B cell (primary cell): Measurements from ENCODE around the gene CES3. TPM values are rescaled to one million over a fixed set of nuclear protein-coding genes. Genes with fewer than 3 reads are reported as not detected.

ENCODE experiments used
- ATAC-seq: fragments of 200-7000 bp; cut with Tn5 transposase; one replicate; pipeline ENCODE4 v1.10.0; 2021; ENCODE audit warnings: low read depth, mild to moderate bottlenecking, moderate number of reproducible peaks, moderate library complexity
- CTCF ChIA-PET: fragments of 350-600 bp; sonication (Branson Sonifier 250); formaldehyde crosslinking; loops from one replicate; lab custom pipeline; 2021; ENCODE audit warnings: antibody characterized with exemption, inconsistent platforms; lab: Charles Lee
- POLR2A ChIA-PET: fragments of 350-600 bp; sonication (Branson Sonifier 250); formaldehyde crosslinking; loops from one replicate; lab custom pipeline; 2021; ENCODE audit warnings: antibody characterized with exemption; lab: Charles Lee
- DNase-seq: peaks from one replicate; pipeline ENCODE4 v3.0.0; 2013
- H2AFZ ChIP-seq: 2 replicates; pipeline ENCODE4 v1.6.1; 2012; ENCODE audit warnings: mild to moderate bottlenecking, low read depth, low read length; ENCODE audit not compliant: insufficient read depth, poor library complexity, severe bottlenecking
- H3K27ac ChIP-seq, 2 donors: 1 replicate in 1 of 2; 2 replicates in 1 of 2; pipeline ENCODE4 v1.5.1; 2012 to 2013; ENCODE audit warnings: low read length in 2 of 2, mild to moderate bottlenecking in 2 of 2, moderate library complexity in 1 of 2
- H3K27me3 ChIP-seq, 4 experiments: fragments of 200-600 bp in 1 of 4; sonication (generic) in 1 of 4; replicated peaks in 1 of 4; 1 replicate in 2 of 4; 2 replicates in 2 of 4; pipeline versions ENCODE4 v1.6.1 to v1.7.0; 2013 to 2016; ENCODE audit warnings: low read length in 3 of 4, mild to moderate bottlenecking in 2 of 4, mixed read lengths in 1 of 4, moderate library complexity in 1 of 4; ENCODE audit not compliant: insufficient read depth in 4 of 4, control insufficient read depth in 3 of 4; ENCODE audit errors: control extremely low read depth in 1 of 4
- H3K36me3 ChIP-seq, 2 experiments: replicated peaks in 1 of 2; 1 replicate in 1 of 2; 2 replicates in 1 of 2; pipeline versions ENCODE4 v1.6.1 to v1.7.1; 2013; ENCODE audit warnings: low read length in 1 of 2; ENCODE audit not compliant: insufficient read depth in 2 of 2, control insufficient read depth in 1 of 2; ENCODE audit errors: control extremely low read depth in 1 of 2, extremely low read depth in 1 of 2
- H3K4me1 ChIP-seq, 2 donors: fragments of 200-600 bp in 1 of 2; sonication (generic) in 1 of 2; 1 replicate in 1 of 2; 2 replicates in 1 of 2; pipeline versions ENCODE4 v1.5.1 to v1.6.1; 2013 to 2017; ENCODE audit warnings: low read length in 2 of 2; ENCODE audit not compliant: control insufficient read depth in 2 of 2, insufficient read depth in 2 of 2
- H3K4me2 ChIP-seq: replicated peaks from 2 replicates; pipeline ENCODE3; 2012; ENCODE audit warnings: mild to moderate bottlenecking, low read depth, low read length; ENCODE audit not compliant: poor library complexity, severe bottlenecking
- H3K4me3 ChIP-seq, 5 experiments: fragments of 200-600 bp in 1 of 5; sonication (generic) in 1 of 5; 1 replicate in 3 of 5; 2 replicates in 2 of 5; pipeline versions ENCODE4 v1.5.1 to v1.7.0; 2011 to 2016; ENCODE audit warnings: low read length in 4 of 5, mild to moderate bottlenecking in 4 of 5, low read depth in 2 of 5, control low read depth in 1 of 5, moderate library complexity in 1 of 5; ENCODE audit not compliant: insufficient read depth in 1 of 5; ENCODE audit errors: control extremely low read depth in 1 of 5, extremely low read depth in 1 of 5
- H3K79me2 ChIP-seq: fragments of 200-600 bp; sonication (generic); one replicate; pipeline ENCODE4 v1.6.0; 2016; ENCODE audit warnings: low read length; ENCODE audit not compliant: control insufficient read depth, insufficient read depth
- H3K9ac ChIP-seq: fragments of 200-600 bp; sonication (generic); 2 replicates; pipeline ENCODE4 v1.6.1; 2017; ENCODE audit warnings: mild to moderate bottlenecking, low read length, moderate library complexity
- H3K9me3 ChIP-seq, 3 donors: one replicate each; pipeline versions ENCODE4 v1.6.1 to v1.7.1; 2013; ENCODE audit warnings: low read length in 2 of 3; ENCODE audit not compliant: control insufficient read depth in 2 of 3, insufficient read depth in 1 of 3; ENCODE audit errors: control extremely low read depth in 1 of 3
- H4K20me1 ChIP-seq: 2 replicates; pipeline ENCODE4 v1.6.0; 2012; ENCODE audit warnings: mild to moderate bottlenecking, low read length; ENCODE audit not compliant: insufficient read depth, control insufficient read depth, poor library complexity, severe bottlenecking
- H3K27ac Mint-ChIP-seq: one replicate; pipeline ENCODE4 v1.8.0; 2021; ENCODE audit warnings: mixed read lengths
- H3K27me3 Mint-ChIP-seq: one replicate; pipeline ENCODE4 v1.8.0; 2021; ENCODE audit warnings: mixed read lengths
- H3K4me1 Mint-ChIP-seq: one replicate; pipeline ENCODE4 v1.8.0; 2021; ENCODE audit warnings: mixed read lengths
- H3K4me3 Mint-ChIP-seq: one replicate; pipeline ENCODE4 v1.8.0; 2021; ENCODE audit warnings: mixed read lengths
- H3K9me3 Mint-ChIP-seq: one replicate; pipeline ENCODE4 v1.8.0; 2022; ENCODE audit warnings: mixed read lengths; ENCODE audit not compliant: insufficient read depth
- EZH2 ChIP-seq: IDR thresholded peaks from 2 replicates; pipeline ENCODE4 v1.6.1; 2012; ENCODE audit warnings: borderline replicate concordance, low read depth, mild to moderate bottlenecking, moderate library complexity, low read length; ENCODE audit not compliant: insufficient read depth, poor library complexity, severe bottlenecking
- WGBS: methylation state at CpG from one replicate; pipeline ENCODE4 v1.1.5; 2013; ENCODE audit warnings: missing lambda C conversion rate; ENCODE audit not compliant: insufficient coverage; 5-methylcytosine and 5-hydroxymethylcytosine counted together
- intact Hi-C: fragments of 100-400 bp; cut with micrococcal nuclease; formaldehyde crosslinking; loops from one replicate; pipeline ENCODE4 v1.10.0; 2022
- polyA plus RNA-seq: library from polyadenylated mRNA; depleted of rRNA; stranded (reverse); fragments of >200 nt; gene quantifications from 2 replicates; pipeline ENCODE4 v1.2.3, GENCODE V29; 2012
- total RNA-seq, 2 donors: library from RNA; stranded (reverse); fragments of 120-200 nt in 1 of 2; gene quantifications; 1 replicate in 1 of 2; 2 replicates in 1 of 2; pipeline versions ENCODE4 v1.2.3 to v1.2.4, GENCODE V29; 2013 to 2022
- TF ChIP-seq, protein P1 (sequence below): fragments of 200-600 bp; IDR thresholded peaks from one replicate; pipeline ENCODE4 v1.8.0; 2022; ENCODE audit warnings: antibody characterized with exemption, mild to moderate bottlenecking

Gene CES3
- total and polyA plus RNA-seq, 2 donors (not counting 1 experiment from before 2014, with no cell fraction given) = 0.25 to 0.42 TPM

DNA sequence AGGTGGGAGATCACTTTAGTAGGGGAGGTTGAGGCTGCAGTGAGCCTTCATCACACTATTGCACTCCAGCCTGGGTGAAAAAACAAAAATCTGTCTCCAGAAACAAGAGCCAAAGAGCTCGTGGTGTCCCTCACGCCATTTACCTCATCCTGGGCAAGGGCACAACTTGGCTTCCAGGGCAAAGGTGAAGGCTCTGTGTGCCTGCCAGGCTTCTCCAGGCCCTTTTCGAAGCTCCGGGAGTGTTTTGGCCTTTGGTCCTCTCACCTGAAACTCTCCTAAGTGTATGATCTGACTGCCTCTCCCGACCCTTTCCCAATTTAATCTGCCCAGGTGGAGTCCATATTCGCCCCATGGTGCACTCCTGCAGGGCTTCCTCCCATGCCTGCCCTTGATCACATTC, 11.6 kb upstream of the CES3 start:
- 87% methylated on average over 6 of the region's 6 CpGs for WGBS
- H3K4me2 ChIP-seq = no peak overlapping the region

DNA sequence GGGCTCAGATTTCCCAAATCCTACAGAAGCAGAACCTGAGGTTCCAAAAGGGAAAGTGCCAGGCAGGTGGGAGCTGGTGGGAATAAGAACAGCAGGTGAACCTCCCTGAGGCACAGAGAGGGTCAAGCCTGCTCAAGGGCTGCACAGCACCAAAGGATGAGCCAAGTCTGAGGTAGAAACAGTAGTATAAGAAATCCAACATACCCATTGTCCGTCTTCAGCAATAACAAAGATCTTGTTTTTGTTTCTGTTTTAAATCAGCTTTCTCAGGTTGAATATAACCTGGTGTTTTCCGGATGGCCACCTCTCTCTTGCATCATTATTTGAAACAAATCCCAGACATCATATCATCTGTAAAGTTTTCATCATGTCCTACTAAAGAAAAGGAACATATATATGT, 10.6 kb upstream of the CES3 start:
- Histone ChIP-seq H4K20me1 (no peaks in the 10 kb centered on the region), H3K9ac (no peak overlapping the region), H3K36me3 (no peaks in the 10 kb centered on the region), H3K4me2 (no peak overlapping the region), H3K27me3 (peaks cover 0 to 39% (median 22%) of the 10 kb centered on the region in 4 experiments), H3K4me1 (peaks cover 15 to 26% of the 10 kb centered on the region in 2 donors), H2AFZ (no peak overlapping the region), H3K4me3 (no peak overlapping the region), H3K27ac (no peak overlapping the region), H3K79me2 (no peaks in the 10 kb centered on the region), H3K9me3 (peaks cover 0 to 12% (median 0%) of the 10 kb centered on the region in 3 donors)
- peaks cover 56% of the 10 kb centered on the region for H3K27me3 Mint-ChIP-seq
- no peaks in the 10 kb centered on the region for H3K9me3 Mint-ChIP-seq
- ChIA-PET CTCF (interaction anchor here (1.2 to 3.3 kb wide), 2 partner anchors 56 to 205 kb away, joined by 4 to 13 read pairs; no protein-coding TSS in a partner anchor), POLR2A (no interaction called here)
- TF ChIP-seq, protein P1, sequence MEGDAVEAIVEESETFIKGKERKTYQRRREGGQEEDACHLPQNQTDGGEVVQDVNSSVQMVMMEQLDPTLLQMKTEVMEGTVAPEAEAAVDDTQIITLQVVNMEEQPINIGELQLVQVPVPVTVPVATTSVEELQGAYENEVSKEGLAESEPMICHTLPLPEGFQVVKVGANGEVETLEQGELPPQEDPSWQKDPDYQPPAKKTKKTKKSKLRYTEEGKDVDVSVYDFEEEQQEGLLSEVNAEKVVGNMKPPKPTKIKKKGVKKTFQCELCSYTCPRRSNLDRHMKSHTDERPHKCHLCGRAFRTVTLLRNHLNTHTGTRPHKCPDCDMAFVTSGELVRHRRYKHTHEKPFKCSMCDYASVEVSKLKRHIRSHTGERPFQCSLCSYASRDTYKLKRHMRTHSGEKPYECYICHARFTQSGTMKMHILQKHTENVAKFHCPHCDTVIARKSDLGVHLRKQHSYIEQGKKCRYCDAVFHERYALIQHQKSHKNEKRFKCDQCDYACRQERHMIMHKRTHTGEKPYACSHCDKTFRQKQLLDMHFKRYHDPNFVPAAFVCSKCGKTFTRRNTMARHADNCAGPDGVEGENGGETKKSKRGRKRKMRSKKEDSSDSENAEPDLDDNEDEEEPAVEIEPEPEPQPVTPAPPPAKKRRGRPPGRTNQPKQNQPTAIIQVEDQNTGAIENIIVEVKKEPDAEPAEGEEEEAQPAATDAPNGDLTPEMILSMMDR = no peak
- TF ChIP-seq EZH2 = no peak
- ATAC-seq (no peak), DNase-seq (no peak)
- peaks cover 18% of the 10 kb centered on the region for H3K4me1 Mint-ChIP-seq
- no peak overlapping the region for H3K4me3 Mint-ChIP-seq
- no CpG with 5 or more reads among the region's 2 CpGs for WGBS
- H3K27ac Mint-ChIP-seq = no peak overlapping the region
- intact Hi-C loops = no loop called here

More for the DNA sequence above, 11.6 kb upstream of the CES3 start:
- DNase-seq = no peak
- H3K9ac ChIP-seq = no peak overlapping the region
- peaks cover 53% of the 10 kb centered on the region for H3K27me3 Mint-ChIP-seq
- peaks cover 18% of the 10 kb centered on the region for H3K4me1 Mint-ChIP-seq
- no peak overlapping the region for H3K27ac ChIP-seq
- no peaks in the 10 kb centered on the region for H3K79me2 ChIP-seq
- peaks cover 15 to 26% of the 10 kb centered on the region in 2 donors for H3K4me1 ChIP-seq
- no peak overlapping the region for H3K4me3 ChIP-seq
- H3K9me3 ChIP-seq = peaks cover 0 to 12% (median 0%) of the 10 kb centered on the region in 3 donors
- no peaks in the 10 kb centered on the region for H4K20me1 ChIP-seq
- H3K4me3 Mint-ChIP-seq = peak overlapping the region; percentile 6
- intact Hi-C loops = no loop called here
- no peak for ATAC-seq
- H3K9me3 Mint-ChIP-seq = no peaks in the 10 kb centered on the region
- H3K27ac Mint-ChIP-seq = no peak overlapping the region
- no peak overlapping the region for H2AFZ ChIP-seq
- H3K27me3 ChIP-seq = peaks cover 0 to 39% (median 22%) of the 10 kb centered on the region in 4 experiments
- ChIA-PET POLR2A (no interaction called here), CTCF (interaction anchor here (1.2 to 3.3 kb wide), 2 partner anchors 55 to 206 kb away, joined by 4 to 13 read pairs; no protein-coding TSS in a partner anchor)
- no peak for TF ChIP-seq EZH2
- TF ChIP-seq, protein P1 = no peak
- H3K36me3 ChIP-seq = no peaks in the 10 kb centered on the region
